Heart left ventricle (tissue), 16 donors: Measurements from ENCODE around the gene NUS1. TPM values are rescaled to one million over a fixed set of nuclear protein-coding genes. Genes with fewer than 3 reads are reported as not detected.
A peak's percentile ranks its signal among the peaks of the same experiment; 100 is the strongest.
"Not testable (repeated sequence)": the region's sequence is repeated elsewhere in the genome, so short reads cannot be mapped to it uniquely, and the experiment has no call there.

ENCODE experiments used
- ATAC-seq, 4 donors: fragments of 200-7000 bp; cut with Tn5 transposase; one replicate each; pipeline ENCODE4 v1.9.1; 2020 to 2022; ENCODE audit warnings: moderate library complexity in 4 of 4, mild to moderate bottlenecking in 3 of 4, moderate number of reproducible peaks in 1 of 4
- DNase-seq, 5 donors: peaks; one replicate each; pipeline ENCODE4 v3.0.0-alpha.2; 2020
- H3K27ac ChIP-seq, 12 donors: fragments of 200-600 bp; sonication (generic) in 4 of 12; one replicate each; pipeline versions ENCODE4 v1.5.0 to v1.8.0; 2016 to 2022; ENCODE audit warnings: mild to moderate bottlenecking in 2 of 12
- H3K27me3 ChIP-seq, 9 donors: fragments of 200-600 bp; sonication (generic) in 2 of 9; one replicate each; pipeline versions ENCODE4 v1.5.1 to v1.8.0; 2016 to 2022; ENCODE audit warnings: mild to moderate bottlenecking in 3 of 9
- H3K36me3 ChIP-seq, 9 donors: fragments of 200-600 bp; sonication (generic) in 2 of 9; one replicate each; pipeline versions ENCODE4 v1.5.0 to v1.8.0; 2018 to 2022; ENCODE audit warnings: mild to moderate bottlenecking in 2 of 9
- H3K4me1 ChIP-seq, 12 donors: fragments of 200-600 bp; sonication (generic) in 4 of 12; one replicate each; pipeline versions ENCODE4 v1.5.0 to v1.8.0; 2016 to 2022; ENCODE audit warnings: mild to moderate bottlenecking in 3 of 12
- H3K4me3 ChIP-seq, 12 donors: fragments of 200-600 bp; sonication (generic) in 4 of 12; one replicate each; pipeline versions ENCODE4 v1.5.0 to v1.8.0; 2017 to 2022; ENCODE audit warnings: mild to moderate bottlenecking in 9 of 12, moderate library complexity in 4 of 12
- H3K9me3 ChIP-seq, 12 donors: fragments of 200-600 bp; sonication (generic) in 4 of 12; one replicate each; pipeline versions ENCODE4 v1.5.0 to v1.8.0; 2016 to 2022; ENCODE audit warnings: mild to moderate bottlenecking in 1 of 12
- CTCF ChIP-seq, 12 donors: fragments of 200-600 bp; sonication (generic) in 4 of 12; IDR thresholded peaks; one replicate each; pipeline versions ENCODE4 v1.5.0 to v1.8.0; 2018 to 2022; ENCODE audit warnings: antibody characterized with exemption in 12 of 12, mild to moderate bottlenecking in 5 of 12
- POLR2A ChIP-seq, 2 donors: fragments of 450-650 bp; IDR thresholded peaks; one replicate each; pipeline ENCODE4 v1.6.1; 2017; ENCODE audit warnings: antibody characterized with exemption in 2 of 2, mild to moderate bottlenecking in 2 of 2, moderate library complexity in 2 of 2
- WGBS, 4 donors: extraction: QIAGEN DNeasy Blood & Tissue Kit in 2 of 4; methylation state at CpG; one replicate each; pipeline versions ENCODE4 v1.1.5 to v1.1.7; 2013 to 2018; 5-methylcytosine and 5-hydroxymethylcytosine counted together
- intact Hi-C, 10 donors: fragments of 100-400 bp; cut with DNase I; formaldehyde crosslinking; loops; one replicate each; pipeline versions ENCODE4 v1.11.1 to v1.14.2; 2022
- polyA plus RNA-seq, 2 donors: library from polyadenylated mRNA; stranded (reverse); fragments of 200-250 nt; gene quantifications; one replicate each; pipeline ENCODE4 v1.2.3, GENCODE V29; 2013
- total RNA-seq, 9 donors: library from RNA; depleted of rRNA in 2 of 9; stranded (reverse); fragments of >200 nt in 2 of 9; fragmentation: NEBNext Ultra II Directional in 3 of 9; extraction: Animal tissue kit (Norgen Biotek cat#: 25700) in 3 of 9; gene quantifications; one replicate each; pipeline versions ENCODE4 v1.1.0 to v1.2.4, GENCODE V29; 2016 to 2023
- donor health status: ischemic (EF 13 %, LVEDD 7.1; RV severe dilation, severe dysfunction).
- donor health status: healthy with polysubstance abuse.
- donor health status: DM: no; HTN: yes; CAD: no.
- donor health status: DM: no; HTN: no; CAD: no.
- donor health status: ischemic (EF 25% LVEDD 6.9; RV normal size, moderate dysfunction).
- donor health status: ischemic (EF 25% LVEDD 5.7; RV mildly dilated, moderate dysfunction).
- donor health status: healthy.
- donor health status: DM: yes; HTN: yes; CAD: no.
- donor health status: ischemic (EF 35%, LVEDD 5.7; RV mildly dilated, moderate dysfunction).
- donor health status: nonischemic (EF 11% LVEDD 7.7; RV severe dilation, severe dysfunction).
- donor health status: DM: yes; HTN: yes; CAD: no.
- donor health status: PGD.
- donor health status: ischemic (EF 29% LVEDD 5.4; RV normal size, mild dysfunction).
- donor health status: nonischemic (EF 23%, LVEDD 6.1; RV moderate dilation, normal function).

NUS1 gene
- total and polyA plus RNA-seq, 11 donors: 8.1 to 22.0 (median 14.7) TPM

- Histone ChIP-seq H3K36me3 (no peaks in the 10 kb centered on the region), H3K4me3 (no peak overlapping the region), H3K9me3 (peaks cover 0 to 6% (median 0%) of the 10 kb centered on the region in 12 donors), H3K27me3 (no peaks in the 10 kb centered on the region), H3K27ac (no peak overlapping the region), H3K4me1 (no peaks in the 10 kb centered on the region)
- no peak for ATAC-seq
- intact Hi-C loops: no loop called here
- no peak for TF ChIP-seq CTCF (IDR thresholded peaks at IDR 0.05)
- TF ChIP-seq POLR2A (IDR thresholded peaks at IDR 0.05): no peak
- no peak for DNase-seq
These were observed 43.6 kb downstream of the NUS1 start for GRCh38 chr6:117718895-117719294.

GRCh38 chr6:117721520-117721919 lies 46.3 kb downstream of the NUS1 start:
- intact Hi-C loops, H3K4me1 ChIP-seq, H3K27me3 ChIP-seq, ATAC-seq, H3K9me3 ChIP-seq, H3K36me3 ChIP-seq, DNase-seq, H3K27ac ChIP-seq, H3K4me3 ChIP-seq: not testable (repeated sequence)
- 94 to 97% (median 95%) methylated on average over 12 of the region's 12 CpGs for WGBS, 4 donors

- DNase-seq: no peak
- Histone ChIP-seq H3K27ac (no peak overlapping the region), H3K4me1 (no peaks in the 10 kb centered on the region), H3K36me3 (no peaks in the 10 kb centered on the region), H3K9me3 (no peaks in the 10 kb centered on the region), H3K27me3 (no peaks in the 10 kb centered on the region), H3K4me3 (no peak overlapping the region)
- intact Hi-C loops: no loop called here
- TF ChIP-seq CTCF (IDR thresholded peaks at IDR 0.05): no peak
- TF ChIP-seq POLR2A (IDR thresholded peaks at IDR 0.05): no peak
- ATAC-seq: peak in 1 of 4 donors; percentile 79
- WGBS, 4 donors: 49 to 71% (median 55%) methylated on average over 1 of the region's 1 CpG
These were observed 53.4 kb downstream of the NUS1 start for GRCh38 chr6:117728626-117729025.

GRCh38 chr6:117729613-117730012 lies 54.3 kb downstream of the NUS1 start:
- intact Hi-C loops: loop anchor here in 1 of 10 donors (10.0 kb wide), 1 partner anchor 315 kb away; no protein-coding TSS in a partner anchor
- no peaks in the 10 kb centered on the region for H3K9me3 ChIP-seq

More at GRCh38 chr6:117729613-117730012, 54.3 kb downstream of the NUS1 start:
- Histone ChIP-seq H3K4me3 (no peak overlapping the region), H3K27ac (no peak overlapping the region), H3K4me1 (no peaks in the 10 kb centered on the region), H3K36me3 (no peaks in the 10 kb centered on the region), H3K27me3 (no peaks in the 10 kb centered on the region)
- ATAC-seq: no peak
- DNase-seq: no peak
- 52 to 83% (median 58%) methylated on average over 1 of the region's 1 CpG for WGBS, 4 donors
- TF ChIP-seq POLR2A (IDR thresholded peaks at IDR 0.05) (no peak), CTCF (IDR thresholded peaks at IDR 0.05) (no peak)
